Middle frontal gyrus (tissue), 1 donor: ENCODE data around the gene PRDM8.
"Not testable (repeated sequence)": the region's sequence is repeated elsewhere in the genome, so short reads cannot be mapped to it uniquely, and the experiment has no call there.

ENCODE experiments used
- DNase-seq: peaks from one replicate; pipeline ENCODE4 v3.0.0-alpha.2; 2015; ENCODE audit warnings: low spot score; ENCODE audit errors: extremely low spot score

The PRDM8 gene

GRCh38 chr4:80225595-80225994, 28.3 kb downstream of the PRDM8 start:
- no peak for DNase-seq

DNA sequence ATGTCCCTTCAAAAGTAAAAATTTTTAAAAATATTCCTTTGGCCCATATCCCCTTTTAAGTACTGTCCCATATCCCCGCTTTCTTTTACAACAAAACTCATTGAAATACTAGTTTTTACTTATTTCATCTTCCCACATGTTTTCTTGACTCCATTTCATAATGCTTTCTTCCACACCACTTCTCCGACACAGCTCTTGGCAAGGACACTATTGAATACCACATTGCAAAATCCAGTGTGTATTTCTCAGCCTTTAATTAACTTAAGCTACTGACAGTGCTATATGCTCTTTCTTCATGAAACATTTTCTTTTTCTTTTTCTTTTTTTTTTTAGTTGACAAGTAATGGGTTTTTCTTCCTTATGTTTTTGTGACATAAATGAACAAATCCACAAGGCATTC, 28.8 kb downstream of the PRDM8 start:
- DNase-seq, result no peak

- DNase-seq, result no peak
Measured at GRCh38 chr4:80228460-80228859, 31.2 kb downstream of the PRDM8 start.

- DNase-seq, result no peak
Measured at GRCh38 chr4:80229128-80229527, 31.8 kb downstream of the PRDM8 start.

DNA sequence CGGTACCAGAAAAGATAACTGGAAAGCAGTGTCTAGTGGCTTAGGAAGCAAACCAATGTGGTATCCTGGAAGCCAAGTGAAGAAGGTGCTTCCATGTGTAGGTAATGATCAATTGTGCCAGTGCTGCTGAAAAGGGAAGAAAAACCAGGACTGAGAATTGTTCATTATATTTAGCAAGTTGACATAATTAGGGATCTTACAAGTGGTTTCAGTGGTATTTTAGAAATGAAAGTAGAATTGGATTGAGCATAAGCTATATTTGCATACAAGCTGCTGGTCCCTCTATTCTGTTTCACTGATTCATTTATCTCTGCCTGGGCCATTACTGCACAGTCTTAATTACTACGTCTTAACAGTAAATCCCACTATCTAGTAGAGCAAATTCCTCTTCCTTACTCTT, 32.3 kb downstream of the PRDM8 start:
- no peak for DNase-seq

GRCh38 chr4:80231180-80231579, 33.9 kb downstream of the PRDM8 start:
- DNase-seq, result no peak

- no peak for DNase-seq
Measured at GRCh38 chr4:80232707-80233370, 35.5 kb downstream of the PRDM8 start.

DNA sequence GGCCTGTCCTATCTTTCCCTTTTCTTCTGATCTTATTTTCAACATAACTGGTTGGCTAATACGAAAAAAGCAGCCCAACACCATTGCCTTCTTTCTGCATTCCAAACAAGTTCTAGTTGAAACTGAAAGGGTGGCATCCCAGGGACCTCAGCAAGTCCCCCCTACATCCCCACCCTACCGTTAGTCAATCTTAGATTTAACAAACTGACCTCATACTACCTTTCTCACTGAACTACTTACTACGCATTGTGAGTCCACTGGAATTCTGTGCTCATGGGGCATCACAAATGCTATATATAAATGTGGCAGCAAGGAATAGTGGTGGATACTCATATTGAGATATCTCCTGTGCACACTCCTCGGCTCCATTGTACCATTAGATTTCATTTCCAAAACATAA, 36.1 kb downstream of the PRDM8 start:
- DNase-seq, result no peak

DNA sequence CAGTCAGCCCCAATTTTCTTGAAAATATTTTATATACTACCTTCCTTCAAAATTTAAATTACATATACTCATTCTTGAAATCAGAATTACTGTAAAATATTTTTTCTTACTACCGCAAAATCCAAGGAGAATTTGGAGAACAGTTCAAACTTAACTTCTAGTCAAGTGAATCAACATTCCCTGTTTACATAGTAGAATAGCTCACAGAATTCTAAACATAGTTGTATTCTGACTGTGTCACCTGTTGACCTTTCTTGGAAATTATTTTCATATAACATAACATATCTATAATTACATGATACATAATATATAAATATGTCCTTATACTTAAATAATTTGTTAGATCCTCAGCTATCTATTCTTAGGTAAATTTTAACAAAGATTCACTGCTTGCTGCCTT, 38.1 kb downstream of the PRDM8 start:
- DNase-seq, result no peak

- DNase-seq, result no peak
Measured at GRCh38 chr4:80237992-80238391, 40.7 kb downstream of the PRDM8 start.

DNA sequence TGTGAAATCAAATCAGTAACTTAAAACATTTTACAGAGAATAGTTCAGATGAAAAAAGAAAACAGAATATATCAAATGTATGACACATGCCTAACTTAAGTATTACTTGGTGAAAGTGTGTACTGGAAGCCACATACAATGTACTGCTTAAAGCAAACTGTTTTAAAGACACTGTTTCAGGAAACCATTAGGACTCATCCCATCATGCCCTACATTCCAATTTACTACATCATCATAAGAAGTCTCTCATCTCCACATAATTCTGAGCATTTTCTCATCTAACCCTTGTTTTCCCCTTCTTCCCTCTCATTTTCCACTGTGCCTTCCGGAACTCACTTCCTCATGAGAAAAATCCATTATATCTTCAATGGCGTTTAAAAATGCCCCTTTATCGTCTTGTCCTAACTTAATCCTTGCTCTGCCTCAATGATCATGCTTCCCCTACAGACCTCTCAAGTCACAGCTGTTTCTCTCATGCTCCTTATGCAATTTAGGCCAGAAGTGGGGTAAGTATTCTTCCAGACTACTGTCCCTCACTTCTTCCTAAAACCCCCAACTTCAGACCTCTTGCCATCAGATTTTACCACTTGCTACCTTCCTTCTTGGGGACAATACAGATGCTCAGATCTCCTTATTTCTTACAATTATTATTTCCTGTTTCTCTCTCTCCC, 42.3 kb downstream of the PRDM8 start:
- no peak for DNase-seq

- DNase-seq, result no peak
Measured at GRCh38 chr4:80240976-80241375, 43.7 kb downstream of the PRDM8 start.

GRCh38 chr4:80243274-80244018, 46.1 kb downstream of the PRDM8 start:
- no peak for DNase-seq

- not testable (repeated sequence) for DNase-seq
Measured at GRCh38 chr4:80247484-80247883, 50.2 kb downstream of the PRDM8 start.

DNA sequence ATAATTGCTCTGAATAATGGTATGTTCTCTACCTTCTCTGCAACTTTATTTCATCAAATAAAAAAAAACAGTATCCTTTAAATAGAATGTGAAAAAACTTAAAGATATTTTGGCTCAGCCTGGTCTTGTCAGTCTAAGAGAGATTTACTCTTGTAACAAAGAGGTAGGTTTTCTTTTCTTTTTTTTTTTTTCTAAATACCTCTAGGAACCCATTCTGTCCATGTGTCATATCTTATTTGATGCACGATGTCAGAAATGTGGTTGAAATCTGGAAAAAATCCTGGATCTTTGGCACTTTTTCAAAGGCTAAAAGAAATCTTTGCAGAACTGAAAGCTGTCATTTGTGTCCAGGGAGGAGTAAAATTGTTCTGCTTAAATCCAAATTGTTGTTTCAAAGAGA, 51.8 kb downstream of the PRDM8 start:
- DNase-seq, result no peak

- no peak for DNase-seq
Measured at GRCh38 chr4:80252427-80252826, 55.1 kb downstream of the PRDM8 start.

- DNase-seq, result no peak
Measured at GRCh38 chr4:80252953-80253352, 55.6 kb downstream of the PRDM8 start.

GRCh38 chr4:80253510-80253909, 56.2 kb downstream of the PRDM8 start:
- no peak for DNase-seq
